ENCODE measurements around the gene CHRNA4.

CHRNA4 gene

DNA sequence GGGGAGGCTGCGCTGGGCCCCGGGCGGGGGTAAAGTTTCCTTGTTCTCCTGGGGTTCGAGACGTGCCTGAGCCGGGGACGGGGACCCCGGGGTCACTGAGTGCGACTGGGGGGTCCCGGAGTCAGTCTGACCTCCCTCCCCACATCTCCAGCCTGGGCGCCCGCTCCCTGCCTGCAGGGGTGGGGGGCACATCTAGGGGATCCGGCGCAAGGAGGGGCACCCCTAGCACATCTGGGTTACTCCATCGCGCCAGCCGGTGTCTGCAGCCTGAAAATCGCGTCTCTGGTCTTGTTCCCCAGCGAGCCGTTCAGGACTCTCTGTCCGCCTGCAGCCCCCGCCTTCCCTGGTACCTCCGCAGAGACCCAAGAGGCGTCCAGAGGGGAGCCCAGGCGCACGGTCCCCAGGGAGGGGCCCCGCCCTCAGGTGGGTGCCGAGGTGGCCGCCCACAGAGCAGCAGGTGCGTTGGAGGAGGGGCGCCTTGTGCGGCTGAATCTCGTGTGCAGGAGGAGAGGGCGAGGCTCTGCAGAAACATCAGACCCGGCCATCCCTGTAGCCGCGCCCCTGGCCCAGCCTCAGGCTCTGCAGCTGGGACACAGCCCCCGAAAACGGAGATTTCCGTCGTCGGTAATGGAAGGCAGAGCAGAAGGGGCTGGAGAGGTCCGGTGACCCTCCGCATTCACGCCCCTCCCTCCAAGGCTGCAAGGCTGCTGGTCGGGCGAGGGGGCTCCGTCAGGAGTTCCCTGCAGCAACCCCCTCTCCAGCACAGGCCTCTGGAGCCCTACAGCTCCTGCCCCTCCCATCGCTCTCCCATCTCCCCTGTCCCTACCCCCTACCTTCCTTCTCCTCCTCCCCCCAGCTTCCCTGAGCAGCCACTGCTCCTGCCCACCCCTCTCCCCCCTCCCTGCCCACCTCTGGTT is 628 bp upstream of the CHRNA4 start:
- no peak overlapping the region for H3K4me3 ChIP-seq (ENCODE audit: low read depth, low read length)
- no peak for DNase-seq (ENCODE audit: low read depth)
- TF ChIP-seq, protein P1, sequence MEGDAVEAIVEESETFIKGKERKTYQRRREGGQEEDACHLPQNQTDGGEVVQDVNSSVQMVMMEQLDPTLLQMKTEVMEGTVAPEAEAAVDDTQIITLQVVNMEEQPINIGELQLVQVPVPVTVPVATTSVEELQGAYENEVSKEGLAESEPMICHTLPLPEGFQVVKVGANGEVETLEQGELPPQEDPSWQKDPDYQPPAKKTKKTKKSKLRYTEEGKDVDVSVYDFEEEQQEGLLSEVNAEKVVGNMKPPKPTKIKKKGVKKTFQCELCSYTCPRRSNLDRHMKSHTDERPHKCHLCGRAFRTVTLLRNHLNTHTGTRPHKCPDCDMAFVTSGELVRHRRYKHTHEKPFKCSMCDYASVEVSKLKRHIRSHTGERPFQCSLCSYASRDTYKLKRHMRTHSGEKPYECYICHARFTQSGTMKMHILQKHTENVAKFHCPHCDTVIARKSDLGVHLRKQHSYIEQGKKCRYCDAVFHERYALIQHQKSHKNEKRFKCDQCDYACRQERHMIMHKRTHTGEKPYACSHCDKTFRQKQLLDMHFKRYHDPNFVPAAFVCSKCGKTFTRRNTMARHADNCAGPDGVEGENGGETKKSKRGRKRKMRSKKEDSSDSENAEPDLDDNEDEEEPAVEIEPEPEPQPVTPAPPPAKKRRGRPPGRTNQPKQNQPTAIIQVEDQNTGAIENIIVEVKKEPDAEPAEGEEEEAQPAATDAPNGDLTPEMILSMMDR (conservative IDR thresholded peaks at IDR 0.05; ENCODE audit: low read depth, low read length), result no peak

DNA sequence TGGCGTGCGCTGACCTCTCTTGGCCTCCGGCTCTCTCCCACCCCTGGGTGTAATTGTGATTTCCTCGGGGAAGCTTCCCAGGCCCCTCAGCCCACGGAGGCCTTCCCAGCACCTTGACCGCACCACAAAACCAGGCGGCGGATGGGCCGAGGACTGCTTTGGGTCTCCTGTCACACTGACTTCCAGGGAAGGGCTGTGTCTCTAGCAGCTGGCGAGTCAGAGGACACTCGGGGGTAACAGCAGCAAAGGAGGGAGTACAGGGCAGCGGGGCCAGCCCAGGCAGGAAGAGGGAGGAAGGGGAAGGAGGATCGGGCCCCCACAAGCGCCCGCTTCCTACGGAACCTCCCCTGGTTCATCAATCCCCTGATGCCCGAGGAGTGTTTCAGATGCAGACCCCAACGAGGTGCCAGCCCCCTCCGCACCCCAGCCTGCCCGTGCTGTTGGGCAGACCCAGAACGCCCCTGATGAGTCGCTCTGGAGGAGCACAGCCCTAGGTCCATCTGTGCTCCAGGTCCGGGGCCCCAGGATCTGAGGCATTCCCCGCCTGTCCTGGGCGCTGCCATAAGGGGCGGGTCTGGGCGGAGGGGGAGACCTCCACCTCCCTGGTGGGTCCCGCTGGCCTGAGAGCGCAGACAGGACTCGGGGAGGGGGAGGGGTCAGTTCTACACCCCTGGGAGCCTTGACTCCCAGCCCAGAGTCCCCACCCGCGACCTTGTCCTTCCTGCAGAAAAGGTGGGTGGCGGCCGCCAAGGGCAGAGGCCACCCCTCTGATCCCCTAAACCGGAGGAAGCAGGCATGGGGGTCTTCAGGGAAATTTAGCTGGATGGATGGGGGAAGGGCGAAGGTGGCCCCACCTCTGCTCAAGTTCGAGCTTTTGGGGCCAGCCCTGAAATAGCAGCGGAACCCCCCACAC is 956 bp downstream of the CHRNA4 start:
- no peak for DNase-seq (ENCODE audit: low read depth)
- no peak overlapping the region for H3K4me3 ChIP-seq (ENCODE audit: low read depth, low read length)
- TF ChIP-seq, protein P1 (conservative IDR thresholded peaks at IDR 0.05; ENCODE audit: low read depth, low read length), result no peak

DNA sequence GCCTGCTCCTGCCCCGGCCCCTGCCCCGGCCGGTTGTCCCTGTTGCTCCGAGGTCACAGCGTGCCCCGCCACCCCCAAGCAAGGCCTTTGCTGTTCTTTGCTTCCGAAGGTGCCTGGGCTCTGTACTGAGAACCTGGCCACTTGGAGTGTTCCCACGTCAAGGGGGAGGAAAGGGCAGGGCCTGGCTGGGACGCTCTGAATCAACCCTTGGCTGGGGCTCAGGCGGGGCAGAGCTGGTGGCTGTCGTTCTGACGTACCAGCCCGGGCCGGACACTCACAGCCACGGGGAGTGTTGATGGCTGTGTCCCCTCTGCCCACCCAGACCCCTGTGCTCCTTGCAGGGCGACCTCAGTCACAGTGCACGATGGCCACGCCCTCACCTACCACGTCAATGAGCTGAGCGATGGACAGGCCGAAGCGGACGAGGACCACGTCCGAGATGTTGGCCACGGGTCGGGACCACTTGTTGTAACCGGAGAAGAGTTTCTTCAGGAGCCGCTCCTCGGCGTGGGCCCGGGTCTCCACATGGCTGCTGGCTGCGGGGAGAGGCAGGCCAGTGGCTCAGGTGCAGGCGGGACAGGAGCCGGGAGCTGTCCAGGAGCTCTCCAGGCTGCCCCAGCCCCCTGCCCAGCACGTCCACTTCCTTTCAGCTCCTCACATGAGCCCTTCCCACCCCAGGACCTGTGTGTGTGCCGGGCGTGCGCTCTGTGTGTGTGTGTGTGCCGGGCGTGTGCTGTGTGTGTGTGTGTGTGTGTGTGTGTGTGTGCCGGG is 1.8 kb downstream of the CHRNA4 start:
- no peak for DNase-seq (ENCODE audit: low read depth)
- no peak overlapping the region for H3K4me3 ChIP-seq (ENCODE audit: low read depth, low read length)
- TF ChIP-seq, protein P1 (conservative IDR thresholded peaks at IDR 0.05; ENCODE audit: low read depth, low read length), result no peak

DNA sequence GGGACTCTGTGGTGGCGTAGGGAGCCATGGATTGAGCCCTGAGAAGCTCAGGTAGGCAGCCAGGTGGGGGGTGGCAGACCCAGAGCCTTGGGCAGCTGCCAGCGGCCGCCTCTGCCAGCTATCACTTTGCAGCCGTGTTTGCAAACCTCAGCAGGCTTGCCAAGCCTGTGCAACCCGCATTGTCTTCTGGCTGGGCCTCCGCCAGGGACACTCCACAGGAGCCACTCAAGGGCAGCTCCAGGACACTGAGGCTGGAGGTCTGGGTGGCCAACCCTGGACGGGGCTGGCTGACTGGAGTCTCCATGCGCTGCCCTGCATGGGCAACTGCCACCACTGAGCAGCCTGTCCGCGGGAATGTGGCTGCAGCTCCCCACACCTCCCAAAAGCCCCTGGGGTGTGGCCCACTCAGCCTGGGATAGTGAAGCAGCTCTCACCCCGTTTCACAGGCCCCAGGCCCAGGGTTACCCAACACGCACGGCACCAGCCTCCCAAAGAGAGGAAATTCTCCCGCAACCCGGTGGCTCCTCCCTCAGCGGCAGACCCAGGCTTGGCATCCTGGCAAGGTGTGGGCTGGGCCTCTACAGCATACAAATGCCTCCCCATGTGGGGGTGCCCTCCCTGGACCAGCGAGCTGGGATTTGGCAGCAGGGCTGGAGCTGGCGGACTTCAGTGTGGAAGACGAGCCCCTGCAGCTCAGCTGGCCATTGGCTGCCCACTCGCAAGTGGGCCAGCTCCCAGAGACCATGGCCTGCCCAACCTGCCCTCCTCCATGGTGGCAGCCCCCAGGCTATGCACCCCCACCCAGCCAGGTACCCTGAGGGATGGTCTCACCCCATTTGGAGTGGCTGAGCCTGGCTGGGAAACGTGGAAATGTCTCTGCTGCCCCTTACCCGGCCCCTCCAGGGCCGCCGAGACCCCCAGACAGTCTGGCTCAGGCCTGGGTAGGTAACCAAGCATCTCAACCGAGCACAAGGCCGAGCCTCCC is 2.9 kb downstream of the CHRNA4 start:
- TF ChIP-seq, protein P1 (conservative IDR thresholded peaks at IDR 0.05; ENCODE audit: low read depth, low read length), result no peak
- no peak overlapping the region for H3K4me3 ChIP-seq (ENCODE audit: low read depth, low read length)
- no peak for DNase-seq (ENCODE audit: low read depth)

DNA sequence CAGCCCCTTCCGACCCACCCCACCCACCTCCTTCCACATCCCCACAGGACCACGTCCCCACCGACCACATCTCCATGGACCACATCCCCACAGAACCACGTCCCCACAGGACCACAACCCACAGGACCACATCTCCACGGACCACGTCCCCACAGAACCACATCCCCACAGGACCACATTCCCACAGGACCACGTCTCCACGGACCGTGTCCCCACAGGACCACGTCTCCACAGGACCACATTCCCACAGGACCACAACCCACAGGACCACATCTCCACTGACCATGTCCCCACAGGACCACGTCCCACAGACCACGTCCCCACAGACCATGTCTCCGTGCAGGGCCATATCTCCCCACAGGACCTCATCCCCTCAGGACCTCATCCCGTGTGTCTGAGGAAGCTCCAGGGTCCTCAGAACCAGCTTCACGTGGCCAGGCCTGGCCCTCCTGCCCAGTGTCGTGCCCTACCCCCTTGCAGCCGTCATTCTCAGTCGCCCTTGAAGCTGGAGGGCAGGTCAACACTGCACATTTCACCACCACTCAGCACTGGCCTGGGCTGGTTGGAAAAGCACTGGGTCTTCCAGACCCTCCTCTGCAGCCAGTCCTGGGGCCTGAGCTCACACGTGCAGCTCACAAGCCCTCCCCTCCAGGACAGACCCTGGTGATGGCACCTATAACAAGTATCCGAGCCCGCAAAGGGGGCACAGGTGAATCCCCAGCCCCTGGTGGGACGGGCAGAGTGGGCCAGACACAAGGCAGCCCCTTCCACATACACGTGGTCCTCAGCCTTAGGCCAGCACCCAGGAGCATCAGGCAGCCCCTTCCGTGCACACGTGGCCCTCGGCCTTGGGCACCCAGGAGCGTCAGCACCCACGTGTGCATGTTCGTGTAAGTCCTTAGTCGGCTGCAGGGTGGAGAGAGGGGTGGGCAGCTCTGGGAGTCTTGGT is 3.9 kb downstream of the CHRNA4 start:
- DNase-seq (ENCODE audit: low read depth), result no peak
- TF ChIP-seq, protein P1 (conservative IDR thresholded peaks at IDR 0.05; ENCODE audit: low read depth, low read length), result no peak
- H3K4me3 ChIP-seq (ENCODE audit: low read depth, low read length), result no peak overlapping the region

All from choroid plexus epithelial cell (primary cell).